K562 (cell line): ENCODE measurements around the gene ZBTB22. TPM values are rescaled to one million over a fixed set of nuclear protein-coding genes. Genes with fewer than 3 reads are reported as not detected.
A peak's percentile ranks its signal among the peaks of the same experiment; 100 is the strongest.

ENCODE experiments used
- ATF7 ChIP-seq: fragments of 450-650 bp; IDR thresholded peaks from 2 replicates; pipeline ENCODE4 v1.7.1; 2014; ENCODE audit warnings: mild to moderate bottlenecking, moderate library complexity
- BACH1 ChIP-seq: fragments of 200-800 bp; sonication (Bioruptor generic); IDR thresholded peaks from 2 replicates; pipeline ENCODE4 v1.6.1; 2016; ENCODE audit warnings: missing genetic modification characterization, missing compliant biosample characterization
- CREB1 ChIP-seq, 2 experiments: sonication (generic) in 1 of 2; formaldehyde crosslinking in 1 of 2; IDR thresholded peaks; 2 replicates each; pipeline versions ENCODE4 v1.6.1 to v1.8.0; 2012 to 2022; ENCODE audit warnings: inconsistent platforms in 1 of 2, mild to moderate bottlenecking in 1 of 2, missing genetic modification reagents in 1 of 2, moderate library complexity in 1 of 2
- HMGN3 ChIP-seq: IDR thresholded peaks from 2 replicates; pipeline ENCODE4 v1.6.1; 2011; ENCODE audit warnings: borderline replicate concordance, low read depth, mild to moderate bottlenecking, mixed read lengths, low read length; ENCODE audit not compliant: insufficient read length; ENCODE audit errors: extremely low read depth
- KAT7 ChIP-seq: sonication (generic); formaldehyde crosslinking; IDR thresholded peaks from 2 replicates; pipeline ENCODE4 v1.8.0; 2022; ENCODE audit warnings: missing genetic modification reagents, mild to moderate bottlenecking, borderline replicate concordance
- MAFF ChIP-seq: IDR thresholded peaks from 2 replicates; pipeline ENCODE4 v1.6.1; 2012; ENCODE audit warnings: low read length, improper control_type of control experiment
- MNT ChIP-seq, 2 experiments: fragments of 450-650 bp; conservative IDR thresholded peaks; 2 replicates each; pipeline ENCODE4 v1.6.1; 2017; ENCODE audit warnings: mild to moderate bottlenecking in 2 of 2, moderate library complexity in 2 of 2
- MTA1 ChIP-seq: fragments of 450-650 bp; IDR thresholded peaks from 2 replicates; pipeline ENCODE4 v1.6.1; 2017; ENCODE audit warnings: borderline replicate concordance
- MYC ChIP-seq, 2 experiments: fragments of 250-450 bp in 1 of 2; sonication (Bioruptor Pico) in 1 of 2; IDR thresholded peaks; 2 replicates each; pipeline versions ENCODE4 v1.5.1 to v1.6.1; 2012 to 2021; ENCODE audit warnings: low read depth in 2 of 2, borderline replicate concordance in 1 of 2, improper control_type of control experiment in 1 of 2, low read length in 1 of 2, mild to moderate bottlenecking in 1 of 2, moderate library complexity in 1 of 2
- PML ChIP-seq: IDR thresholded peaks from 2 replicates; pipeline ENCODE4 v1.6.1; 2012; ENCODE audit warnings: low read length, inconsistent platforms
- PRMT5 ChIP-seq: sonication (generic); formaldehyde crosslinking; IDR thresholded peaks from 2 replicates; pipeline ENCODE4 v1.5.0; 2020; ENCODE audit warnings: missing genetic modification reagents
- RFX7 ChIP-seq: fragments of 250-450 bp; sonication (Bioruptor Pico); IDR thresholded peaks from 2 replicates; pipeline ENCODE4 v1.5.1; 2021; ENCODE audit warnings: mild to moderate bottlenecking
- SETDB1 ChIP-seq: IDR thresholded peaks from one replicate; pipeline ENCODE4 v1.6.1; 2012; ENCODE audit warnings: low read length, control low read depth, inconsistent platforms
- SMAD3 ChIP-seq: fragments of 450-650 bp; formaldehyde crosslinking; conservative IDR thresholded peaks from 2 replicates; pipeline ENCODE4 v1.4.0; 2020; ENCODE audit warnings: mild to moderate bottlenecking
- SMC3 ChIP-seq: conservative IDR thresholded peaks from 2 replicates; pipeline ENCODE4 v1.6.1; 2011; ENCODE audit warnings: low read depth, low read length, improper control_type of control experiment; ENCODE audit not compliant: insufficient read depth
- SUPT5H ChIP-seq: fragments of 450-650 bp; IDR thresholded peaks from 2 replicates; pipeline ENCODE4 v1.6.1; 2016
- TAF7 ChIP-seq: fragments of 450-650 bp; IDR thresholded peaks from 2 replicates; pipeline ENCODE4 v1.6.1; 2016; ENCODE audit warnings: missing genetic modification characterization, missing compliant biosample characterization
- TBP ChIP-seq: optimal IDR thresholded peaks from 2 replicates; pipeline ENCODE3; 2011; ENCODE audit warnings: low read depth, low read length, improper control_type of control experiment
- UBTF ChIP-seq, 2 experiments: IDR thresholded peaks; 2 replicates each; pipeline ENCODE4 v1.6.1; 2012; ENCODE audit warnings: improper control_type of control experiment in 2 of 2, low read depth in 2 of 2, low read length in 2 of 2, borderline replicate concordance in 1 of 2
- VEZF1 ChIP-seq: fragments of 200-800 bp; sonication (Bioruptor generic); IDR thresholded peaks from 2 replicates; pipeline ENCODE4 v1.6.1; 2017; ENCODE audit warnings: missing genetic modification characterization, missing compliant biosample characterization
- ZNF212 ChIP-seq: fragments of 450-650 bp; formaldehyde crosslinking; IDR thresholded peaks from 2 replicates; pipeline ENCODE4 v1.4.0; 2020; ENCODE audit warnings: mild to moderate bottlenecking
- ZNF644 ChIP-seq: fragments of 200-800 bp; sonication (Bioruptor generic); IDR thresholded peaks from 2 replicates; pipeline ENCODE4 v1.6.1; 2016; ENCODE audit warnings: low read depth, missing genetic modification characterization, missing compliant biosample characterization
- polyA plus RNA-seq, 8 experiments: library from polyadenylated mRNA; depleted of rRNA in 4 of 8; stranded (reverse) in 5 of 8; unstranded in 3 of 8; fragments of >200 nt; fragmentation: Nextera tagmentation in 2 of 8; fragmentation: Illumina TruSeq in 1 of 8; extraction: Ambion mirVana in 2 of 8; extraction: Trizol in 1 of 8; gene quantifications; 2 replicates each; pipeline versions ENCODE4 v1.2.1 to v1.2.3, GENCODE V29; 2011 to 2014; ENCODE audit warnings: inconsistent platforms in 1 of 8, missing spikeins in 1 of 8
- total RNA-seq, 7 experiments: library from RNA; depleted of rRNA in 6 of 7; stranded (reverse); fragments of >200 nt in 6 of 7; fragmentation: Illumina TruSeq in 2 of 7; extraction: Trizol in 2 of 7; gene quantifications; 2 replicates each; pipeline versions ENCODE4 v1.2.1 to v1.2.3, GENCODE V29; 2011 to 2021; ENCODE audit warnings: low replicate concordance in 1 of 7

ZBTB22 gene
- total and polyA plus RNA-seq, 9 of the 15 experiments (the other 6 are each of a cell fraction or from before 2014, with no cell fraction given), result 0.21 to 11.9 (median 7.1) TPM

GRCh38 chr6:33313709-33314514, 3.6 kb downstream of the ZBTB22 start, which contains the start of gene TAPBP (continued):
- peak in 1 of 2 experiments; percentile 67; a peak in 2 of 4 replicates for TF ChIP-seq UBTF (IDR thresholded peaks at IDR 0.05; ENCODE audit: borderline replicate concordance in 1 of 2, low read depth in 2 of 2, low read length in 2 of 2)
- no peak for TF ChIP-seq MAFF
- TF ChIP-seq HMGN3, result peak; percentile 11
- TF ChIP-seq TAF7 (tag), result peak; percentile 19; the same call in 1 of the 2 replicates
- no peak for TF ChIP-seq SETDB1
- 0 out of 2 replicates have a peak, but pooled peaks have one; percentile 5 for TF ChIP-seq MTA1
- no peak for TF ChIP-seq SMAD3
- peak; percentile 25 for TF ChIP-seq TBP
- peak; percentile 68; the same call in 1 of the 2 replicates for TF ChIP-seq SUPT5H
- 0 out of 2 replicates have a peak, but pooled peaks have one; percentile 7 for TF ChIP-seq ATF7
- peak; percentile 38; the same call in 1 of the 2 replicates for TF ChIP-seq ZNF644 (tag)
- TF ChIP-seq VEZF1 (CRISPR knock-in tag), result peak; percentile 56; the same call in 1 of the 2 replicates
- peak; percentile 83 for TF ChIP-seq RFX7
- TF ChIP-seq PML, result peak; percentile 24; the same call in 1 of the 2 replicates
- peak; percentile 41; the same call in 1 of the 2 replicates for TF ChIP-seq PRMT5 (CRISPR knock-in tag)
- no peak; the same call in 1 of the 2 replicates for TF ChIP-seq MYC (IDR thresholded peaks at IDR 0.05; ENCODE audit: low read depth, low read length)
- TF ChIP-seq MYC (CRISPR knock-in tag; IDR thresholded peaks at IDR 0.05; ENCODE audit: borderline replicate concordance, low read depth), result peak; percentile 33; the same call in 1 of the 2 replicates
- TF ChIP-seq BACH1 (tag), result no peak
- 0 out of 2 replicates have a peak, but pooled peaks have one; percentile 96 for TF ChIP-seq KAT7
- 0 out of 2 replicates have a peak, but pooled peaks have one; percentile 43 for TF ChIP-seq ZNF212 (CRISPR knock-in tag)
- TF ChIP-seq CREB1 (IDR thresholded peaks at IDR 0.05), result no peak
- 0 out of 2 replicates have a peak, but pooled peaks have one; percentile 39 for TF ChIP-seq CREB1 (CRISPR knock-in tag; IDR thresholded peaks at IDR 0.05)
- TF ChIP-seq MNT (conservative IDR thresholded peaks at IDR 0.05), result peak in 1 of 2 experiments; percentile 11; a peak in 1 of 4 replicates
- no peak for TF ChIP-seq SMC3
